Activated gamma-delta T cell treated with anti-CD3 and anti-CD28 coated beads, Interleukin-2, amount 50 U/mL, for 16 hours (primary cell): ENCODE results near the gene POLR3E.

ENCODE experiments used
- DNase-seq: peaks from one replicate; pipeline ENCODE4 v3.0.0-alpha.2; 2020; ENCODE audit warnings: low read depth

POLR3E gene

DNA sequence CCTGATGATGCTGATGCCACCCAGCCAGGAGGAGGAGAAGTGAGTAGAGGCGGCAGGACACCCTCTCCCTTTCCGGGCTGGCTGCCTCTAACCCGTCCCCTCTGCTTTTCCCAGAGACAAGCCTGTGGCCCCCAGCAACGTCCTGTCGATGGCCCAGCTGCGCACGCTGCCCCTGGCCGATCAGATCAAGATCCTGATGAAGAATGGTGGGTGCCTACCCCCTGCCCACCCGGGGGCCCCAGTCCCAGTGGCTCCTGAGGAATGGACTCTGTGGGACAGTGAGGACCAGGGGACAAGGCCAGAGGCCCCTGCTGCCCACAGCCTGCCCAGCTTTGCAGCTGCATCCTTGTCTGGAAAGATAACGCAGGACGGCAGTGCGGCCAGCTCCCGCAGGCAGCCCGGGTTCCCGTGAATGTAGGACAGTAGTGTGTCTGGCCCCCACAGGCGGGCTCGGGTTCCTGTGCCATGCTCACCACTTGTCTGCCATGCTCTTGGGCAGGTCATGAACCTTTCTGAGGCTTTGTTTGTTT lies 19.9 kb downstream of the POLR3E start:
- DNase-seq, result no peak

DNA sequence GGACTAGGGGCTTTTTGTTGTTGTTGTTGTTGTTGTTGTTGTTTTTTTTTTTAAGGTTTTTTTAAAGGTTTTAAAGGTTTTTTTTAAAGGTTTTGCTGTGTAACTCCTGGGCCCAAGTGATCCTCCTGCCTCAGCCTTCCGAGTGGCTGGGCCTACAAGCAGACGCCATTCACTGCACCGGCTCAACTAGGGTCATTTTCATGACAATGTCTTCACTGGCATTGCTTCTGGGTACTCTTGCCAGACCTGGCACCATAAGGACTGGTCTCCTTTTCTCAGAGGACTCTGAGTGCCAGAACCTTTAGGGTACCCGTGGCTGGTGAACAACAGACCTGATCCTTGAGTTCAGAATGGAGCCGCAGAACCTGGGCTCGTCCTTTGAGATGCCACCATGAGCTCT lies 20.4 kb downstream of the POLR3E start:
- DNase-seq, result no peak

DNA sequence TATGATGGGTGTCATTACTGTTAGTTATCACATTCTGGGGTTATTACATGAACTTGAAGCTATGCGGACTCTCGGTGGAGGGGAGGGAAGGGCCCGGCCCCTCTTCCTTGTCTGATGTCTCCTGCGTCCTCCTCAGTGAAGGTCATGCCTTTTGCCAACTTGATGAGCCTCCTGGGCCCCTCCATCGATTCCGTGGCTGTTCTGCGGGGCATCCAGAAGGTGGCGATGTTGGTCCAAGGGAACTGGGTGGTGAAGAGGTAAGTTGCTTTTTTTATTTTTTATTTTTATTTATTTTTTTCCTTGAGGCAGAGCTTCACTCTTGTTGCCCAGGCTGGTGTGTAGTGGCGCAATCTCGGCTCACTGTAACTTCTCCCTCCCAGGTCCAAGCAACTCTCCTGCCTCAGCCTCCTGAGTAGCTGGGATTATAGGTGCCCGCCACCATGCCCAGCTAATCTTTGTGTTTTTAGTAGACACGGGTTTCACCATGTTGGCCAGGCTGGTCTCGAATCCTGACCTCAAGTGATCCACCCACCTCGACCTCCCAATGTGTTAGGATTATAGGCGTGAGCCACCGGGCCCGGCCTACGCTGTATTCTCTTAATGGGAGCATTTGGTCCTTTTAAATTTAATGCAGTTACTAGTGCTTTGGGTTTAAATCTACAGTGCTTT lies 21.6 kb downstream of the POLR3E start:
- DNase-seq, result peak; percentile 50

DNA sequence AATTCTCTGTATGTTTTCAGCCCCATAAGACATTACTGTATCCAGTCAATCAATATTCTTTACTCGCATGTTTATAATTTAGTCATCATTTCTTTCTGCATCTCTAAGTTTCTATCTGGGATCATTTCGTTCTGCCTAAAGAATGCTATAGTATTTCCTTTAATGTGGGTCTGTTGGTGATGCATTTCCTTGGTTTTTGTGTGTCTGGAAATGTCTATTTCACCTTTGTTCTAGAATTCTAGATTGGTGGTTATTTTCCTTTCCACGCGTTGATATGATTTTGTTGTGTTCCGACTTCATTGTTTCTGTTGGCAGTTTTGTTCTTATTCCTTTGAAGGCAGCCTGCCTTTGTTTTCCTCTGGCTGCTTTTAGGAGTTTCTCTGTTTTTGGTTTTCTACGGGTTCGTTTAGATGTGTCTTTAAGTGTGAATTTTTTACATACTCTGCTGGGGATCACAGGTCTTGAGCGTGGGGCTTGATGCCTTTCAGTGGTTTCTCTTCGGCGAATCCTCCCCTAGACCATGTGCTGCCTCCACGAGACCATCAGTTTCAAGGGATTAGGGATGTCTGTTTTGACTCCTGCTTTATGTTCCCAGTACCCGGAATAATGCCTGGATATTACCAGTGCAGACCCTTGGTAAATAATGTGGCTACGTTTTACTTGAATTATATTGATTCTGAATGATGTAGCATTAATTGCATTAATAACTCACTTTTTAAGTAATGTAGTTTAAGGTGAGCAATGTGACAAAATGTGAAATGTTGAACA lies 23.5 kb downstream of the POLR3E start:
- DNase-seq, result no peak

DNA sequence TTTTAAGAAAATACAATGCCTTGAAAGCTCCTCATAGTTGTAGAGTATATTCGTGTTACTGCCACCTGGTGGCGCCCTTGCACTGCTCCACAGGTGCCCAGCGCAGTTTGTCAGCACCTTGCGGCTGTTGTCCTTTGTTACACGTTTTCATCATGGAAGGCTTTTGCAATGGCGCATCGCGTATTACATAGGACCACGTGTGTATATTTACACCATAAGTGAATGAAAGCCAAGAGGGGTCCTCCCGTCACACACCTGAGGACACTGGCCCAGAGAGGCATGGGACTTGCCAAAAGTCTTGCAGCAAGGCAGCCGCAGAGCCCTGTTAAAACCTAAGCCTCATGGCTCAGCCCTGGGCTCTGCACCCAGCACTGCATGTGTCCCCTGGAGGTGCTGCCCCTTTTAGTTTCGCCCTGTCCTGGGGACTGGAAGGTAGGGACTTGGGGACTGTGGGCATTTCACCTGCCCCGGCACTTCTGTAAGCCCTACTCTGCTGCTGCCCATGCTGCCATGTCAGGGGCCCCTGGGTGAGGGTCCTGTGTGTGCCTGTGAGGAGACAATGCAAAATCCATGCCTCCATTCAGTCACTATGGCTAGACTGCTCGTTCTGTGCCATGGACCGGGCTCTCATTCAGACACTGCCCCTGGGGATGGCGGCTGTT lies 24.3 kb downstream of the POLR3E start:
- DNase-seq, result peak; percentile 35

DNA sequence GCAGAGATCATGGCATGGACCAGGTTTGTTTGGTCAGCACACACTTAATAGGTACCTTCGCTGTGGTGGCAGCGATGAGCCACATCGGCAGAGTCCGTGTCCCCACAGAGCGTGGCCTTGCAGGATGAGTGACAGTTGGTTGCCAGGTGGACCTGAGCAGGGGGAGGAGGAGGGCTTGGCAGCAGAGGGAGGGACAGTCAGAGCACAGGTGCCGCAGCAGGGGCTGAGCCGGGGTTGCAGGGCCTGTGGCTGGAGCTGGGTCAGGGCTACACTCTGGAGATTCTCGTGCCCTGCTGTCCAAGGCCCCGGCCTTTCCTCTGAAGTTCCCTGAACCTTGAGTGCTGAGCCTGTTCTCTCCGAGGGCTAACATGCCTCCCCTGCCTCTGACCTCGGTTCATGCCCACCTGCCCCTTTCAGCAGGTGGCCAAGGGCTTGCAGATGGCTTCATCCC lies 24.8 kb downstream of the POLR3E start:
- DNase-seq, result no peak

DNA sequence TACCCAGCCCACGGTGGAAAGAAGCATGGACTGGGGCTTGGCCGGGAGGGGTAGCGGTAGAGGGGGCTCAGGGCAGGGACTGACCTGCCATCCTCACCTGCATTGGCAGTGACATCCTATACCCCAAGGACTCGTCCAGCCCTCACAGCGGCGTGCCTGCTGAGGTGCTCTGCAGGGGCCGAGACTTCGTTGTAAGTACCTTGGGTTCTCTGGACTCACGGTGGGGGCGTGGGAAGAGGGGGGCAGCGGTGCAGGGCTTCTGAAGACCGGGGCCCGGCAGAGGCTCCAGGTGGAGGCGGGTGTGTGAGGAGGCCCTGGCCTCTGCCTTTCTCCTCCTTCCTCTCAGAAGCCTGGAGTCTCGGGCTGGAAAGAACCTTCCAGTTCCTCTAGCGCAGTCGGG lies 25.5 kb downstream of the POLR3E start:
- no peak for DNase-seq

DNA sequence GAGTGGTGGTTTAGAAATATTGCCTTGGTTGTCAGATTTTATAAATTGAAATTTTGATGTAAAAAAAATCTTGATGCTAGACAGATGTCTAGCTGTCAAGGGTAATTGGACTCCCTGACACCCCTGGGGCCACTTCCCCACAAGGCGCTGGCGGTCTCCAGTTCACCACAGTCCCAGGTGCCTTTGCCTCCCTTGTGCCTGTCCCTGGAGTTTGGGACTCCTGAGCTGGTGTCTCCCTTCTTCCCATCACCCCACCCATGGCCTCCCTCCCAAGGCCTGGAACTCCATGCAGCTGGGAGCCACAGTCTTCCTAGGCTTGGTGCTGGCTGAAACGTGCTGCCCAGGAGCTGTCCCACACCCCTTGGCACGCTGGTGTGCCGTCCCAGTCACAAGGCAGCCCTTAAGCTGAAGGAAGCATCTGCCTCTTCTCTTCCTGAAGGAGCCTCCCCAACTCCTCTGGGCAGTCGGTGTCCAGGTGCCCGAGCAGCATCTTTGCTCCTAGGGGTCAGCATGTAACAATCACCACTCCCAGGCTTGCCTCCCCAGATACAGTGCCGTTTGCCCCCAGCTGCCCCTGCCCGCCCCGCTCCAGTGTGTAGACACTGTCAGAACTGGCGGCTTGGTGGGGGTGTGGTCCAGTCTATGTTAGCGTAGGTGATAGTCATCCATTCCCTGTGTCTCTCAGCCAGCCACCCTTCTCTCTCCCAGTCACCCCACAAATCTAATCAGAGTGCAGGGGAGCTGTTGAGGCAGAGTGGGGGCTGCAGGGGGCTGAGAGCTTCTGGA lies 26.2 kb downstream of the POLR3E start:
- no peak for DNase-seq

DNA sequence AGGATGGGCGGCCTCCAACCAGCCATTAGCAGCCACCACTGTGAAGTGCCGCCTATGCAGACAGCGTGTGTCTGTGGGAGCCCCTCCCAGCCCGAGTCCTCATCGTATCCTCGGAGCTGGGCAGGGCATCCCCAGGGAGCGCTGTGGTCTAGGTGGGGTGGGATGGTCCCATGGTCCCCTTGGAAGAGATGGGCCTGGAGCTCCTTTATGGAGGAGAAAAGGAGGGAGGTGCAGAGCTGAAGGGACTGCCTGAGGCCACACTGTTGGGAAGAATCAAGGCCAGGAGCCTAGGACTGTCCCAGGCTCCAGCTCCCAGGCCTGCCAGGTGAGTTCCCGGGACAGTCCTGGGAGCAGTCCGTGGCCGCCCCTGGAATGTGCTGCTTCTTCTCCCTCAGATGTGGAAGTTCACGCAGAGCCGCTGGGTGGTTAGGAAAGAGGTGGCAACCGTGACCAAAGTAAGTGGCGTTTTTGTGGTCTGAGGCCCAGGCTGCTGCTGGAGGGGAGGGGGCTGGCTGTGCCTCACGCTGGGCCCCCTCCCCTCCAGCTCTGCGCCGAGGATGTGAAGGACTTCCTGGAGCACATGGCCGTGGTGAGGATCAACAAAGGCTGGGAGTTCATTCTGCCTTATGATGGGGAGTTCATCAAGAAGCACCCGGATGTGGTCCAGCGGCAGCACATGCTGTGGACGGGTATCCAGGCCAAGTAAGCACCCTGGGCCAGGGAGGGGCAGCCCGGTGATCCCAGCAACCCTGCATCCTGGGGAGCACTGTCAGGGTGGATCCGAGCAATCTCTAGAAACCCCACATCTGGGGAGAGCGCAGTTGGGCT lies 27.0 kb downstream of the POLR3E start:
- no peak for DNase-seq

DNA sequence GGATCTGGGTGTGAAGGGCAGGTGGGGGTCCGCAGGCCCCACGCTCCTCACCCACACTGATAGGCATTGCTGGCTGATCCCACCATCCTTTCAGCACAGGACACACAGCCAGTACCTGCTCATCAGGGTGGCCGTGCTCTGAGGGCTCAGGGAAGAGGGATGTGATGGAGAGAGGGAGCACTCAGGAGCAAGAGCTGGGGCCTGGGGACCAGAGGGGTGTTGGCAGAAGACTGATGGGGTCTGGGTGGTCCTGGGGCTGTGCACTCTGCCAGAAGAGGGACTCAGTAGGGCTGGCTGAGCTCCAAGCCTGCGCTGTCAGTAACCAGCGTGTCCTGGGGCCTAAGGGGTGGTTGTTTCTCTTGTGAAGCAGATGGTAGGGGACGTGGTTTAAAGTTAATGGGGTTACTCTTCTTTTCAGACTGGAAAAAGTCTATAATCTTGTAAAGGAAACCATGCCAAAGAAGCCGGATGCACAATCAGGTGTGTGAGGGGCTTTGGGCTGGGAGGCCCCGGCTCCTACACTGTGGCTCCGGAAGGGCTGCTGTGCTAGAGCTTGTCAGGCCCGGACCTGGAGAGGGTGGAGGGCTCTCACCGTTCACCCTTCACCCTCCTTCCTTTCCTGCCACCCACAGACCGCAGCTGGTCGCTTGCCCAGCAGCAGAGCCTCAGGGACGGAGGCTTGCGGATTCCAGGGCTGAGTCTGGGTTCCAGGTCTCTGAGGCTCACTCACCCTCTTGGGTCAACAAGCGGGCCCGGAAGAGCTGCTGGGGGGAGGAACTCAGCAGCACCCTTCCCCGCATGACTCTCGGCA lies 27.8 kb downstream of the POLR3E start:
- DNase-seq, result no peak

DNA sequence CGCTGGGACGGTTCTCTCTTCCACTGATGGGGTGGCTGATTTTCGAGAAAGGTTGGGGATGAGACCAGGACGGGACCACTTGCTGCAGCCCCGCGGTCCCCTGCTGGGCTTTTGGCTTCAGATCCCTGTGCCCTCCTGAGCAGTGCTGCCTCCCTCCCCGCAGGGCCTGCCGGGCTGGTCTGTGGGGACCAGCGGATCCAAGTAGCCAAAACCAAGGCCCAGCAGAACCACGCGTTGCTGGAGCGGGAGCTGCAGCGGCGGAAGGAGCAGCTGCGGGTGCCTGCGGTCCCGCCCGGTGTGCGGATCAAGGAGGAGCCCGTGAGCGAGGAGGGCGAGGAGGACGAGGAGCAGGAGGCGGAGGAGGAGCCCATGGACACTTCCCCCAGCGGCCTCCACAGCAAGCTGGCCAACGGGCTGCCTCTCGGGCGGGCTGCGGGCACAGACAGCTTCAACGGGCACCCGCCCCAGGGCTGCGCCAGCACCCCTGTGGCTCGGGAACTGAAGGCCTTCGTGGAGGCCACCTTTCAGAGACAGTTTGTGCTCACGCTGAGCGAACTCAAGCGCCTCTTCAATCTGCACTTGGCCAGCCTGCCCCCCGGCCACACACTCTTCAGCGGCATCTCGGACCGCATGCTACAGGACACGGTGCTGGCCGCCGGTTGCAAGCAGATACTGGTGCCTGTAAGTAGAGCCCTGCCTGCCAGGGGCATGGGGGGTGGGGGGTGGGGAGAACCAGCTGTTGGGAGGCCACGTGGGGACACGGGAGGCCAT lies 28.6 kb downstream of the POLR3E start:
- DNase-seq, result no peak

DNA sequence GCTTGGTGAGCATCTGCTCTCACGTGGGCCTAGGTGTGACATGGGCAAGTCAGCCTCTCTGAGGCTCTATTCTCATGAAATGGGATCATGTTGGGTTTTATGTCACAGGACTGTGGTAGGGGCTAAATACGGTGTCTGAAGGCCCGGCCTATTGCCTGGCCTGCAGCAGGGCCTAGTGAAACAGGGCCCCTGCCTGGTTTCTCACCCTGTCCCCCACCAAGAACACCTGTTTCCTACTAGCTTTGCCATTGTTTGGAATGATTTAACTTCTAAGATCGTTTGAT lies 29.1 kb downstream of the POLR3E start:
- DNase-seq, result no peak

DNA sequence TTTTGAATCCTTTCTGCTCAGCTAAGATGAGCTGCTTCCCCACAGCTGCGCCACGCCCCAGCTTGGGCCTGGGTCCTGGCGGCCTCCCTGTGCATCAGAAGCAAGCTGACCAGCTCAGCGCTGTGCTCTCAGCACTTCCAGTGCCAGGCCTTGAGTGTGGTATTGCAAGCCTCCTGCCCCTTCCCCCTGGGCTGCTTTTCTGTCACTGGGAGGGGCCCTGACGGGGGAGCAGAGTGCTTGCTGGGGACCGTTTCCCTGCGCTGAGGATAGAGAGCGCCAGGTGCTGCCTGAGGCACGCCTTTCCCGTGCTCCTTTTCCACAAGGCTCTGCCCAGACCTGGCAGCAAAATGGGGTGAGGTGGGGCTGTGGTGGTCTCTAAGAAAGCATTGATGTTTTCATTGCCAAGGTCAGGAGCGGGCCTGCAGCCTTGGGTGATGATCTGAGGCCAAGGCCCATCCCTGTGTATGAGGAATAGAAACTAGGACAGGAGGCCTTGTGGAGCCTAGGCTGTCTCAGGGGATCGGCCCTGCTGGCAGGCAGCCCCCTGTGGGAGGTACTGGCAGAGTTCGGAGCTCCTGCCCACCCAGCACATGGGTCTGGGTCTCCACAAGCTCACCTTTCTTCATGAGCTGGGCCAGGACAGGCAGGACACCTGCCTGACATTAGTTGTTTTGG lies 29.7 kb downstream of the POLR3E start:
- DNase-seq, result no peak

DNA sequence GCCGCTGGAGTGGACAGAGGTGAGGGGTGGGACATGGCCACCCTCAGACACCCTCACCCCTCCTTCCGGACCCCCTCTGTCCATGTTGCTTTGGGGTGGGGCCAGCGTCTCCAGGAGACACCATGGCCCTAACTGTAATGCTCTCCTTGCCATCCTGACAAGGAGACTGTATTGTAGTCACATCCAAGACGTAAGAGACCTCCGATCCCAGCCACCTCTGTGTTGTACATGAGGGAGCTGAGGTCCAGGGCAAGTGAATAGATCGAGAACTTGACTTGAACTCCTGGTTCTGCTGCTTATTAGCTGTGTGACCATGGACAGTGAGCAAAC lies 30.2 kb downstream of the POLR3E start:
- DNase-seq, result no peak

DNA sequence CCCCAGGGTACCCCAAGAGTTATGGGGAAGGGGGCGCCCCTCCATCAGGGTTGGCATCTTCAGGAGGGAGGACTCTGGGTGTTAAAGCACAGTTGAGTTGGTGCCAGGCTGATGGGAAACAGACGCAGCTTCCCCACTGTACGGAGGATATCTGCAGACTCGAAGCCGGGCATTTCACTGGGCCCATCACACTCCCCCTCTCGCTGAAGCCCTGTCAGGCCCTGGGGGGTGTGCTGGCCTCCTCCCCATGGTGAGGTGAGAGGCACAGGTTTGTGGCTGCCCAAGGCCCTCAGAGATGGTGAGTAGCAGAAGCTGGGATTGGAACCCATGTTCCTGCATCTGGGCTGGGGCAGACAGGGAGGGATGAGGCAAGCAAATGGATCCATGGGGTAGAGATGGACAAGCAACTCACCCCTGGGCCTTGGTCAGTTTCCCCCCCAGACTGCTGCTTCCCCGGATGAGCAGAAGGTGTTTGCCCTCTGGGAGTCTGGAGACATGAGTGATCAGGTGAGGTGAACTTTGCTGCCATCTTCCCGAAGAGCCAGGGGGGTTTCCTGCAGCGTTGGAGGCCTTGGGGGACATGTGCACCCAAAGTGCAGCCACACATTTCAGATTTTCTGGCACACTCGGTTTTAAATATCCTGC lies 31.0 kb downstream of the POLR3E start:
- no peak for DNase-seq

DNA sequence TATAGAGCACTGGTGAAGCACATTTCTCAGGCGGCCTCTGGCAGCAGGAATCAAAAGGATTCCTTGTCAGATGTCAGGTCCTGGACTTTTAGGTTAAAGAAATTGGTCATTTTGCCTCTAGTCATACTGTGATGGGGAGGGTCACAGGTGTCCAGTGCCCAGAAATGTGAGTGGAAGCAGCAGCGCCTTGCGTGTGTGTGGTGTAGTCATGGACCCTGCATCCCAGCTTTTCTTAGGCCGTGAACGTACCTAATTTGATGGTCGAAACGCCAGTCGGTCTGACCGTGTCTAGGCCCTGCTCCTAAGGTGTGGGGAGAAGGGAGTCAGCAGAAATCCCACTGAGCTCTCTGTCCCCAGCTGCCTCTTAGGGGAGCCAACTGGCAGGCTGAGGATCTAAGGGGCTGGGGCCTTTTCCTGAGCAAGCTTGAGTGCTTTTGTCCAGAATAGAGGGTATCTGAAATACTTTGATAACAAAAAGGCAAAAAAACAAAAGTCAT lies 32.0 kb downstream of the POLR3E start:
- DNase-seq, result no peak

DNA sequence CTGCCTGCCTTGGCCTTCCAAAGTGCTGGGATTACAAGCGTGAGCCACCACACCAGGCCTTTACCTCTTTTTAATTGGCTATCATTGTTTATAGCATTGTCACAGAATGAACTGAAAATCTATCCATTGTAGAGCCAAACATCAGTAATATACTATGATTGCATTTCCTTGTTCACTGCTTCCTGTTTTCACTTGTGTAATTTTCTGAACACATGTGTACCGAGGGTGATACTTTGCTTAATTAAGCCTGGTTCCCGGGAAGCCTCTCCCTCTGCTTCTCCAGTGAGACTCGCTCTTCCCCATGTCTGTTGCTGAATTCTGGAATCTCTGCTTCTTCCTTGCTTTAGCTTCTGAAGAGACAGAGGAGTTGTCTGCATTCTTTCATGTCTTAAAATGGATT lies 33.1 kb downstream of the POLR3E start:
- no peak for DNase-seq

DNA sequence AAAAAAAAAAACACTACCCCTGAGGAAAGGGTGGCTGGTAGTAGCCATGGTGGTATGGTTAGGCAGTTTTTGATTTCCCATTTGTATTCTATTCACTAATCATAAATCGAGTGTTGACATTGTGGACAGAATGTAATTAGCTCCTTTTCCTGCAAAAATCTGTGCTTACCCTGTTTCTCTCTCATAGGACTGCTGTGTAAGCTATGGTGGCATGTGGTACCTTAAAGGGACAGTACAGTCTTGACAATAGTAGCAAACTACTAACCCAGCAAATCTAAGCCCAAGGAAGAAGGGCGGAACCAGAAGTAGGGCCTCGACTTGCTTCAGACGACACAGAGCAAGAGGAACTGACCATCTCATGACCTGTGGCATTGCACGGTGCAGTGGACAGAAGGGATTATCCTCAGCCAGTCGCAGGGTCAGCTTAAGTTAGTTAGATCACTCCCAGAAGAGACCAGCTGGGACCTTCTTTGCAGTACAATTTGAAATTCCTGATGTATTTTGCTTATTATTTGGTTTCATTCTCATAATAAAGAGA lies 36.3 kb downstream of the POLR3E start:
- no peak for DNase-seq
